Measurements from ENCODE around the gene COPS7A. TPM values are rescaled to one million over a fixed set of nuclear protein-coding genes. Genes with fewer than 3 reads are reported as not detected.

Gene COPS7A
- total and polyA plus RNA-seq, 11 donors = 54.1 to 108 (median 82.6) TPM

GRCh38 chr12:6691473-6691872 lies 32.4 kb upstream of the COPS7A start:
- H3K36me3 ChIP-seq = peaks cover 0 to 8% (median 0%) of the 10 kb centered on the region in 9 donors
- 61 to 72% (median 72%) methylated on average over 3 to 4 of the region's 4 CpGs for WGBS, 4 donors
- no peak overlapping the region for H3K27ac ChIP-seq
- H3K4me3 ChIP-seq = no peak overlapping the region
- ATAC-seq = no peak
- TF ChIP-seq POLR2A (IDR thresholded peaks at IDR 0.05) = no peak
- TF ChIP-seq, protein P1, sequence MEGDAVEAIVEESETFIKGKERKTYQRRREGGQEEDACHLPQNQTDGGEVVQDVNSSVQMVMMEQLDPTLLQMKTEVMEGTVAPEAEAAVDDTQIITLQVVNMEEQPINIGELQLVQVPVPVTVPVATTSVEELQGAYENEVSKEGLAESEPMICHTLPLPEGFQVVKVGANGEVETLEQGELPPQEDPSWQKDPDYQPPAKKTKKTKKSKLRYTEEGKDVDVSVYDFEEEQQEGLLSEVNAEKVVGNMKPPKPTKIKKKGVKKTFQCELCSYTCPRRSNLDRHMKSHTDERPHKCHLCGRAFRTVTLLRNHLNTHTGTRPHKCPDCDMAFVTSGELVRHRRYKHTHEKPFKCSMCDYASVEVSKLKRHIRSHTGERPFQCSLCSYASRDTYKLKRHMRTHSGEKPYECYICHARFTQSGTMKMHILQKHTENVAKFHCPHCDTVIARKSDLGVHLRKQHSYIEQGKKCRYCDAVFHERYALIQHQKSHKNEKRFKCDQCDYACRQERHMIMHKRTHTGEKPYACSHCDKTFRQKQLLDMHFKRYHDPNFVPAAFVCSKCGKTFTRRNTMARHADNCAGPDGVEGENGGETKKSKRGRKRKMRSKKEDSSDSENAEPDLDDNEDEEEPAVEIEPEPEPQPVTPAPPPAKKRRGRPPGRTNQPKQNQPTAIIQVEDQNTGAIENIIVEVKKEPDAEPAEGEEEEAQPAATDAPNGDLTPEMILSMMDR (IDR thresholded peaks at IDR 0.05) = no peak
- peaks cover 0 to 38% (median 28%) of the 10 kb centered on the region in 12 donors for H3K4me1 ChIP-seq
- intact Hi-C loops (cut with DNase I) = loop anchor here in 3 of 10 donors (2.0 to 10.0 kb wide), 4 partner anchors 33 to 74 kb away; partner anchors contain the start of gene COPS7A (in 1 of the 3)
- DNase-seq = no peak
- H3K9me3 ChIP-seq = no peaks in the 10 kb centered on the region
- peaks cover 0 to 7% (median 0%) of the 10 kb centered on the region in 9 donors for H3K27me3 ChIP-seq

GRCh38 chr12:6692888-6693287 lies 31.0 kb upstream of the COPS7A start:
- TF ChIP-seq, protein P1 (IDR thresholded peaks at IDR 0.05) = no peak
- no peak for TF ChIP-seq POLR2A (IDR thresholded peaks at IDR 0.05)
- intact Hi-C loops (cut with DNase I) = loop anchor here in 3 of 10 donors (5.0 to 10.0 kb wide), 3 partner anchors 36 to 76 kb away; no protein-coding TSS in a partner anchor
- ATAC-seq (no peak), DNase-seq (no peak)
- WGBS, 4 donors = 60 to 82% (median 66%) methylated on average over 2 of the region's 2 CpGs
- Histone ChIP-seq H3K4me1 (peaks cover 0 to 24% (median 16%) of the 10 kb centered on the region in 12 donors), H3K27ac (no peak overlapping the region), H3K4me3 (no peak overlapping the region), H3K27me3 (peaks cover 0 to 21% (median under 1%) of the 10 kb centered on the region in 9 donors), H3K9me3 (no peaks in the 10 kb centered on the region), H3K36me3 (no peaks in the 10 kb centered on the region)

- ATAC-seq = no peak
- Histone ChIP-seq H3K4me1 (peaks cover 0 to 16% (median 11%) of the 10 kb centered on the region in 12 donors), H3K4me3 (no peak overlapping the region), H3K9me3 (no peaks in the 10 kb centered on the region), H3K36me3 (no peaks in the 10 kb centered on the region), H3K27ac (no peak overlapping the region), H3K27me3 (peaks cover 0 to 31% (median 10%) of the 10 kb centered on the region in 9 donors)
- intact Hi-C loops (cut with DNase I) = loop anchor here in 3 of 10 donors (5.0 to 10.0 kb wide), 3 partner anchors 37 to 77 kb away; no protein-coding TSS in a partner anchor
- no peak for DNase-seq
- TF ChIP-seq POLR2A (IDR thresholded peaks at IDR 0.05) = no peak
- 68 to 76% (median 72%) methylated on average over 4 of the region's 4 CpGs for WGBS, 4 donors
Measured at GRCh38 chr12:6693832-6694355, 30.0 kb upstream of the COPS7A start.

- Histone ChIP-seq H3K4me3 (no peak overlapping the region), H3K36me3 (no peaks in the 10 kb centered on the region), H3K4me1 (peaks cover 0 to 17% (median 11%) of the 10 kb centered on the region in 12 donors), H3K27ac (no peak overlapping the region), H3K9me3 (no peaks in the 10 kb centered on the region), H3K27me3 (peaks cover 0 to 39% (median 18%) of the 10 kb centered on the region in 9 donors)
- TF ChIP-seq POLR2A (IDR thresholded peaks at IDR 0.05) = no peak
- TF ChIP-seq, protein P1 (IDR thresholded peaks at IDR 0.05) = no peak
- WGBS, 4 donors = 73 to 85% (median 79%) methylated on average over 9 of the region's 9 CpGs
- ATAC-seq (no peak), DNase-seq (no peak)
- intact Hi-C loops (cut with DNase I) = loop anchor here in 5 of 10 donors (5.0 to 10.0 kb wide), 3 partner anchors 37 to 77 kb away; no protein-coding TSS in a partner anchor
Measured at GRCh38 chr12:6694701-6695100, 29.1 kb upstream of the COPS7A start.

All from heart left ventricle (tissue), 16 donors.